RWPE1 (cell line): ENCODE measurements around the gene GDI2.

Experiments
- CTCF ChIA-PET: fragments of 350-600 bp; sonication (Branson Sonifier 250); formaldehyde crosslinking; extraction: SDS; loops from one replicate; lab custom pipeline; 2021; lab: Yijun Ruan, JAX
- POLR2A ChIA-PET: fragments of 400-600 bp; formaldehyde crosslinking; extraction: SDS; loops from one replicate; lab custom pipeline; 2020; ENCODE audit warnings: antibody characterized with exemption; ENCODE audit not compliant: low non-redundant PET; lab: Yijun Ruan, JAX
- DNase-seq: peaks from one replicate; pipeline ENCODE4 v3.0.0; 2012; ENCODE audit warnings: low spot score
- H3K27ac ChIP-seq: fragments of 450-650 bp; 2 replicates; pipeline ENCODE4 v1.5.1; 2017
- TF ChIP-seq, protein P1 (sequence below): fragments of 450-650 bp; conservative IDR thresholded peaks from 2 replicates; pipeline ENCODE4 v1.5.1; 2017; ENCODE audit warnings: low read depth, mild to moderate bottlenecking

The GDI2 gene

GRCh38 chr10:5764422-5765297, 48.6 kb downstream of the GDI2 start:
- ChIA-PET CTCF (interaction anchor here (0.6 kb wide), 1 partner anchor 13 kb away, joined by 3 read pairs; no protein-coding TSS in a partner anchor), POLR2A (no interaction called here)
- H3K27ac ChIP-seq = no peak overlapping the region
- TF ChIP-seq, protein P1, sequence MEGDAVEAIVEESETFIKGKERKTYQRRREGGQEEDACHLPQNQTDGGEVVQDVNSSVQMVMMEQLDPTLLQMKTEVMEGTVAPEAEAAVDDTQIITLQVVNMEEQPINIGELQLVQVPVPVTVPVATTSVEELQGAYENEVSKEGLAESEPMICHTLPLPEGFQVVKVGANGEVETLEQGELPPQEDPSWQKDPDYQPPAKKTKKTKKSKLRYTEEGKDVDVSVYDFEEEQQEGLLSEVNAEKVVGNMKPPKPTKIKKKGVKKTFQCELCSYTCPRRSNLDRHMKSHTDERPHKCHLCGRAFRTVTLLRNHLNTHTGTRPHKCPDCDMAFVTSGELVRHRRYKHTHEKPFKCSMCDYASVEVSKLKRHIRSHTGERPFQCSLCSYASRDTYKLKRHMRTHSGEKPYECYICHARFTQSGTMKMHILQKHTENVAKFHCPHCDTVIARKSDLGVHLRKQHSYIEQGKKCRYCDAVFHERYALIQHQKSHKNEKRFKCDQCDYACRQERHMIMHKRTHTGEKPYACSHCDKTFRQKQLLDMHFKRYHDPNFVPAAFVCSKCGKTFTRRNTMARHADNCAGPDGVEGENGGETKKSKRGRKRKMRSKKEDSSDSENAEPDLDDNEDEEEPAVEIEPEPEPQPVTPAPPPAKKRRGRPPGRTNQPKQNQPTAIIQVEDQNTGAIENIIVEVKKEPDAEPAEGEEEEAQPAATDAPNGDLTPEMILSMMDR = no peak
- no peak for DNase-seq

DNA sequence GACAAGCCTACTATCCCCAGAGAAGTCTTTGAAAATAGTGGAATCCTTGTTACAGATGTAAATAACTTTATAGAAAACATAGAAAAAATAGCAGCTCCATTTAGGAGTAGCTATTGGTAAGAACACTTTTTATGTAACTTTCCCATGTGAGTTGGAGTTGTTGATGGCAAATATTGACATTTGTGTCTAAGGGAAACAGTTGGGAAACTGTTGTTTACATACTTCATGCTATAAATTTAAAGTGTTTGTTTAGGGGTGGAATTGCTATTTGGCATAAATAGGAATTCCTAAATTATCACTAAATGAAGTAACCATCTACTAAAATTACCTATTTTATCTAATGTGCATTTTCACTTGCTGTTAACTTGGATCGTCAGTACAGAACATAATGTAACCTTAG, 50.7 kb downstream of the GDI2 start:
- CTCF ChIA-PET = interaction anchor here (0.7 kb wide), 1 partner anchor 784 kb away, joined by 6 read pairs; no protein-coding TSS in a partner anchor
- no peak overlapping the region for H3K27ac ChIP-seq
- TF ChIP-seq, protein P1 = no peak
- DNase-seq = no peak
- POLR2A ChIA-PET = no interaction called here

GRCh38 chr10:5761220-5761619, 52.0 kb downstream of the GDI2 start:
- no peak overlapping the region for H3K27ac ChIP-seq
- DNase-seq = no peak
- ChIA-PET CTCF (no interaction called here), POLR2A (no interaction called here)
- TF ChIP-seq, protein P1 = no peak

DNA sequence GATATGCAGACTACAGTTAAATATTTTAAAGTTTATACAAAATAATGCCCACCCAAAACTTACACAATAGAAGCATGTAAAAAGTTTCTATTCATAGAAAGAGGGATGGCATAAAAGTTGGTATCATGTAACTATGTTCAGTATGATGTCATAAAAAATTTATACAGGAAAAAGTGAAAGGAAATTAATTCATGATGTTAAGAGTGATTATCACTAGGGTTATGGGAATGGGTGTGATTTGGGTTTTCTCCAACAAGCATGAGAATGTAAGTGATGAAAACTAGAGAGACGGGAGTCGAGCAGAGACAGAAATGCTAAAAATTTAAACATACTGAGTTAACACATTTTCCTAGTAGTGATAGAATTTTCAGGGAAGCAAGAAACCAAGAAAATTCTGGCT, 52.7 kb downstream of the GDI2 start:
- CTCF ChIA-PET = no interaction called here
- TF ChIP-seq, protein P1 = no peak

DNA sequence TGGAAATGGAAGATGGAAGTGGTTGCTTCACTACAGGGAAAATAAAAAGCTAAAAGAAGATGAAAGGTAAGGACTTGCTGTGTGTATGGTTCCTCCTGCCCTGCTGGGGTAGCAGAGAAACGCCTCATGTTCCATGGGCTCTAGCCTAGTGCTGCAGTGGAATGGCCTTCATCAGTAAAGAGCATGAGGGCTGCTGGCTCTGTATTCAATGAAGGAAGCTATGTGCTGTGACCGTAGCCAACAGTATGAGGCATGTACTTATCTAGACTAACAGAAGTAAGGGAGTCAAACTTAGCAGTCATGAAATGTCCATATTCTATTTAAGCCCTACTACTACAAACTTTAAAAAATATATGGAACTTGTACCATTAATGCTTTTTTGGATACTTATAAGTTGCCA, 54.3 kb downstream of the GDI2 start:
- no peak for DNase-seq
- CTCF ChIA-PET = no interaction called here
- POLR2A ChIA-PET = no interaction called here
- TF ChIP-seq, protein P1 = no peak
- H3K27ac ChIP-seq = no peak overlapping the region

More for the DNA sequence above, 52.7 kb downstream of the GDI2 start:
- POLR2A ChIA-PET = no interaction called here
- no peak overlapping the region for H3K27ac ChIP-seq
- no peak for DNase-seq

GRCh38 chr10:5757766-5758517, 55.3 kb downstream of the GDI2 start:
- TF ChIP-seq, protein P1 = no peak
- ChIA-PET POLR2A (no interaction called here), CTCF (interaction anchor here (0.7 to 1.0 kb wide), 2 partner anchors 10 to 118 kb away, joined by 5 to 6 read pairs; no protein-coding TSS in a partner anchor)
- no peak for DNase-seq
- no peak overlapping the region for H3K27ac ChIP-seq
